ENCODE results near the gene RAPGEF5.

- TF ChIP-seq CTCF (conservative IDR thresholded peaks at IDR 0.05; ENCODE audit: low read depth, low read length) (no peak), EZH2 (IDR thresholded peaks at IDR 0.05; ENCODE audit: low read length, unreplicated experiment) (no peak)
These were observed 190.0 kb downstream of the RAPGEF5 start for GRCh38 chr7:22166928-22167327.

All from PC-3 (cell line).